Measurements from ENCODE around the gene EIPR1. TPM values are rescaled to one million over a fixed set of nuclear protein-coding genes. Genes with fewer than 3 reads are reported as not detected.

The EIPR1 gene
- total and polyA plus RNA-seq, 2 of the 13 experiments (the other 11 are each of a cell fraction or from before 2014, with no cell fraction given) = 70.0 to 96.3 TPM

DNA sequence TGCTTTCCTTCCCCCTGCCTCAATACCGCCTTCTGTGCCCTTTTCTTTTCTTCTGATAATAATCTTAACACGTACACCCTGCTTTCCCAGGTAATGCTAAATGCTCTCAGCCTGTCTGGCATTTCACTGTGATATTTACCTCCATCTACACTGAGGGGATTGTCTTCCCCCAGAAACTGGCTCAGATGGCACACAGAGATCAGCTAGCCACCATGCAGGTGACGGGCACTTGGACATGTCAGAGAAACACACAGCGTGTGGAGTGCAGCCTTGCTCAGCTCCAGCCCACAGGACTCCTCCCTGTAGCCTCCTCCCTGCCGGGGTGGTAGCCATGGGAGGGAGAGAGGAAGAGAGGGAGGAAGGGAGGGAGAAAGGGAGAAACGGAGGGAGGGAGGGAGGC, 131.2 kb downstream of the EIPR1 start:
- no TSS peak for BruUV-seq (replicated peaks)
- peaks cover 6 to 11% of the 10 kb centered on the region in 2 experiments; a peak in 3 of 5 replicates for H3K36me3 ChIP-seq (replicated peaks in 1 of 2; ENCODE audit: control insufficient read depth in 1 of 2, insufficient read depth in 2 of 2, low read length in 2 of 2)

DNA sequence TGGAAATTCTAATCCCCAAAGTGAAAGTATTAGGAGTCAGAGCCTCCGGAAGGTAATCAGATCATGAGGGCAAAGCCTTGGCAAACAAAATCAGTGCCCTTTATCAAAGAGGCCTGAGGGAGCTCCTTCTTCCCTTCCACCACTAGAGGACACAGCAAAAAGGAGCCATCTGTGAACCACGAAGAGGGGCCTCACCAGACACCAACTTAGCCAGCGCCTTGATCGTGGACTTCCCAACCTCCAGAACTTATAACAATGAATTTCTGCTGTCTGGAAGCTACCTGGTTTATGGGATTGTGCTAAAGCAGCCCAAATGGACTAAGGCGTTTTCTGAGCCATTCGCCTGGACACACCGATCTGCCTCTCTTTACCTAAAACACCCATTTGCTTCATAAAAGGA, 133.1 kb downstream of the EIPR1 start:
- no peaks in the 10 kb centered on the region for H3K27me3 ChIP-seq (ENCODE audit: control insufficient read depth in 1 of 2, insufficient read depth in 2 of 2, low read length in 2 of 2)
- H2AFZ ChIP-seq (ENCODE audit: low read length) = no peak overlapping the region
- FAIRE-seq (no peak), ATAC-seq (no peak), DNase-seq (ENCODE audit: low spot score) (no peak)
- no peak overlapping the region for H3K4me3 ChIP-seq (replicated peaks in 1 of 3; ENCODE audit: insufficient read depth in 1 of 3, low read depth in 2 of 3, low read length in 3 of 3)
- H3K4me1 ChIP-seq (ENCODE audit: insufficient read depth, low read length) = peaks cover 14% of the 10 kb centered on the region
- H3K27ac ChIP-seq (ENCODE audit: extremely low read length, insufficient read depth, low read length) = no peak overlapping the region
- BruUV-seq (replicated peaks) = no TSS peak
- no peak overlapping the region for H3K9ac ChIP-seq (ENCODE audit: insufficient read depth, low read depth, low read length)
- in situ Hi-C loops (cut with HindIII; ENCODE audit: extremely low pct_ligation_motif_present, low pct_unique_long_range_greater_than_20kb) (no loop called here), intact Hi-C loops (cut with micrococcal nuclease; ENCODE audit: unreplicated experiment) (no loop called here)
- no peaks in the 10 kb centered on the region for H3K79me2 ChIP-seq (ENCODE audit: insufficient read depth, low read length)
- H3K9me3 ChIP-seq (ENCODE audit: low read length) = peaks cover 7% of the 10 kb centered on the region; the same call in 1 of the 2 replicates
- TF ChIP-seq ISL2 (CRISPR knock-in tag; IDR thresholded peaks at IDR 0.05) (no peak), CBX2 (IDR thresholded peaks at IDR 0.05; ENCODE audit: low read depth, low read length) (no peak), CBX2 (CRISPR knock-in tag; IDR thresholded peaks at IDR 0.05; ENCODE audit: low read depth) (no peak)
- H4K20me1 ChIP-seq (ENCODE audit: insufficient read depth, low read length) = no peaks in the 10 kb centered on the region
- no peak overlapping the region for H3K4me2 ChIP-seq (ENCODE audit: low read depth, low read length)
- POLR2A ChIA-PET = no interaction called here
- over 99% methylated on average over 7 of the region's 7 CpGs for WGBS (ENCODE audit: low lambda C conversion rate)
- CTCF ChIA-PET (ENCODE audit: low intra/inter-chr PET ratio, low total read pairs) = no interaction called here
- H3K36me3 ChIP-seq (replicated peaks in 1 of 2; ENCODE audit: control insufficient read depth in 1 of 2, insufficient read depth in 2 of 2, low read length in 2 of 2) = peaks cover under 1 to 4% of the 10 kb centered on the region in 2 experiments; a peak in 2 of 5 replicates

More for the DNA sequence above, 131.2 kb downstream of the EIPR1 start:
- in situ Hi-C loops (cut with HindIII; ENCODE audit: extremely low pct_ligation_motif_present, low pct_unique_long_range_greater_than_20kb) = no loop called here
- no peak for ATAC-seq
- H3K4me1 ChIP-seq (ENCODE audit: insufficient read depth, low read length) = peaks cover 14% of the 10 kb centered on the region
- no peak overlapping the region for H3K27ac ChIP-seq (ENCODE audit: extremely low read length, insufficient read depth, low read length)
- H3K9ac ChIP-seq (ENCODE audit: insufficient read depth, low read depth, low read length) = no peak overlapping the region
- H3K27me3 ChIP-seq (ENCODE audit: control insufficient read depth in 1 of 2, insufficient read depth in 2 of 2, low read length in 2 of 2) = no peaks in the 10 kb centered on the region
- H3K79me2 ChIP-seq (ENCODE audit: insufficient read depth, low read length) = no peaks in the 10 kb centered on the region
- CTCF ChIA-PET (ENCODE audit: low intra/inter-chr PET ratio, low total read pairs) = no interaction called here
- H3K4me2 ChIP-seq (ENCODE audit: low read depth, low read length) = no peak overlapping the region
- H2AFZ ChIP-seq (ENCODE audit: low read length) = no peak overlapping the region
- no peak for DNase-seq (ENCODE audit: low spot score)
- TF ChIP-seq, protein P1, sequence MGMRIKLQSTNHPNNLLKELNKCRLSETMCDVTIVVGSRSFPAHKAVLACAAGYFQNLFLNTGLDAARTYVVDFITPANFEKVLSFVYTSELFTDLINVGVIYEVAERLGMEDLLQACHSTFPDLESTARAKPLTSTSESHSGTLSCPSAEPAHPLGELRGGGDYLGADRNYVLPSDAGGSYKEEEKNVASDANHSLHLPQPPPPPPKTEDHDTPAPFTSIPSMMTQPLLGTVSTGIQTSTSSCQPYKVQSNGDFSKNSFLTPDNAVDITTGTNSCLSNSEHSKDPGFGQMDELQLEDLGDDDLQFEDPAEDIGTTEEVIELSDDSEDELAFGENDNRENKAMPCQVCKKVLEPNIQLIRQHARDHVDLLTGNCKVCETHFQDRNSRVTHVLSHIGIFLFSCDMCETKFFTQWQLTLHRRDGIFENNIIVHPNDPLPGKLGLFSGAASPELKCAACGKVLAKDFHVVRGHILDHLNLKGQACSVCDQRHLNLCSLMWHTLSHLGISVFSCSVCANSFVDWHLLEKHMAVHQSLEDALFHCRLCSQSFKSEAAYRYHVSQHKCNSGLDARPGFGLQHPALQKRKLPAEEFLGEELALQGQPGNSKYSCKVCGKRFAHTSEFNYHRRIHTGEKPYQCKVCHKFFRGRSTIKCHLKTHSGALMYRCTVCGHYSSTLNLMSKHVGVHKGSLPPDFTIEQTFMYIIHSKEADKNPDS (CRISPR knock-in tag; IDR thresholded peaks at IDR 0.05) = no peak
- no peak for TF ChIP-seq FOSL1 (CRISPR knock-in tag; IDR thresholded peaks at IDR 0.05; ENCODE audit: borderline replicate concordance)
- no peak for TF ChIP-seq SPEN (CRISPR knock-in tag; IDR thresholded peaks at IDR 0.05; ENCODE audit: low read depth)
- TF ChIP-seq ZSCAN22 (CRISPR knock-in tag; IDR thresholded peaks at IDR 0.05) = no peak
- no peak for TF ChIP-seq ESRRA (CRISPR knock-in tag; IDR thresholded peaks at IDR 0.05; ENCODE audit: low read depth)
- no peak overlapping the region for H3K4me3 ChIP-seq (replicated peaks in 1 of 3; ENCODE audit: insufficient read depth in 1 of 3, low read depth in 2 of 3, low read length in 3 of 3)
- POLR2A ChIA-PET = no interaction called here
- 97% methylated on average over 6 of the region's 6 CpGs for WGBS (ENCODE audit: low lambda C conversion rate)
- intact Hi-C loops (cut with micrococcal nuclease; ENCODE audit: unreplicated experiment) = no loop called here
- H3K9me3 ChIP-seq (ENCODE audit: low read length) = peaks cover 9% of the 10 kb centered on the region; the same call in 1 of the 2 replicates
- no peaks in the 10 kb centered on the region for H4K20me1 ChIP-seq (ENCODE audit: insufficient read depth, low read length)
- FAIRE-seq = no peak

All from HepG2 (cell line).